Astrocyte (in vitro differentiated cells and primary cell): ENCODE measurements around the gene NBPF3.

Experiments used
- EZH2 ChIP-seq: IDR thresholded peaks from 2 replicates; pipeline ENCODE4 v1.6.1; 2012; ENCODE audit warnings: mild to moderate bottlenecking, low read length, inconsistent platforms; ENCODE audit not compliant: insufficient read depth
- TF ChIP-seq, protein P1 (sequence below): IDR thresholded peaks from 2 replicates; pipeline ENCODE4 v1.5.1; 2011; ENCODE audit warnings: low read depth, mild to moderate bottlenecking, inconsistent platforms, low read length, moderate library complexity; ENCODE audit not compliant: insufficient read depth

DNA sequence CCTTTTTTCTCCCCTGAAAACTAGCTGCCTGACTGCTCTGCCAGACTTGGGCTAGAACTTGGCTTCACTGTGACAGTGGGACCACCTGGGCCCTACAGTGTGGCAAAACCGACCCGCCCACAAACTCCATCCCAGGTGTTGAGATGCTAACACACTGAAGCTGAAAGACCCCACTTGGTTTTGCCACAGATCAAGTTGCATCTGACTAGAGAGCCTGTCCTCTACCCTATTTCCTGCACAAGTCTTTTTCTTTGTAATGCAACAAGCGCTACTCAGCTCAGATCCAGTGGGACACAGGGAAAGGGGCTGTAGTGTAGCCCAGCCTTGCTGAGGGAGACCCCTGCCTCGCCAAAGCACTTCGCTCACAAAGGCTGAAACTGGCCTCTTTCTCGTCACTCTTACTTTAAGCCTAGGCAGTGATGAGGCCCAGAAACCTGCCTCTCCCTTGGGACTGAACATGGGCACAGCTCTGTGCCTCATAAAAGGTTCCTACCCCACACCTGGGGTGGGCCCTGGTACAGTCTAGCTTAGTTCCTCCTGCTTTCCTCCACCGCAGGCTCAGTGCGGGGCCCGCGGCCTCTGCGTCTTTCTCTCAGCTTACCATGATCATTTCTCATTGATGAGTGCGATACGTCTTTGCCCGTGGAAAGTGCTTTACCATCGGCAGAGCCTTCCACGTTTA is 79.0 kb downstream of the NBPF3 start:
- TF ChIP-seq, protein P1, sequence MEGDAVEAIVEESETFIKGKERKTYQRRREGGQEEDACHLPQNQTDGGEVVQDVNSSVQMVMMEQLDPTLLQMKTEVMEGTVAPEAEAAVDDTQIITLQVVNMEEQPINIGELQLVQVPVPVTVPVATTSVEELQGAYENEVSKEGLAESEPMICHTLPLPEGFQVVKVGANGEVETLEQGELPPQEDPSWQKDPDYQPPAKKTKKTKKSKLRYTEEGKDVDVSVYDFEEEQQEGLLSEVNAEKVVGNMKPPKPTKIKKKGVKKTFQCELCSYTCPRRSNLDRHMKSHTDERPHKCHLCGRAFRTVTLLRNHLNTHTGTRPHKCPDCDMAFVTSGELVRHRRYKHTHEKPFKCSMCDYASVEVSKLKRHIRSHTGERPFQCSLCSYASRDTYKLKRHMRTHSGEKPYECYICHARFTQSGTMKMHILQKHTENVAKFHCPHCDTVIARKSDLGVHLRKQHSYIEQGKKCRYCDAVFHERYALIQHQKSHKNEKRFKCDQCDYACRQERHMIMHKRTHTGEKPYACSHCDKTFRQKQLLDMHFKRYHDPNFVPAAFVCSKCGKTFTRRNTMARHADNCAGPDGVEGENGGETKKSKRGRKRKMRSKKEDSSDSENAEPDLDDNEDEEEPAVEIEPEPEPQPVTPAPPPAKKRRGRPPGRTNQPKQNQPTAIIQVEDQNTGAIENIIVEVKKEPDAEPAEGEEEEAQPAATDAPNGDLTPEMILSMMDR: no peak
- no peak for TF ChIP-seq EZH2
